RWPE1 (cell line): Measurements from ENCODE around the gene LRMDA.

Source experiments
- CTCF ChIA-PET: fragments of 350-600 bp; sonication (Branson Sonifier 250); formaldehyde crosslinking; extraction: SDS; loops from one replicate; lab custom pipeline; 2021; lab: Yijun Ruan, JAX
- POLR2A ChIA-PET: fragments of 400-600 bp; formaldehyde crosslinking; extraction: SDS; loops from one replicate; lab custom pipeline; 2020; ENCODE audit warnings: antibody characterized with exemption; ENCODE audit not compliant: low non-redundant PET; lab: Yijun Ruan, JAX
- DNase-seq: peaks from one replicate; pipeline ENCODE4 v3.0.0; 2012; ENCODE audit warnings: low spot score
- H3K27ac ChIP-seq: fragments of 450-650 bp; 2 replicates; pipeline ENCODE4 v1.5.1; 2017
- CTCF ChIP-seq: fragments of 450-650 bp; conservative IDR thresholded peaks from 2 replicates; pipeline ENCODE4 v1.5.1; 2017; ENCODE audit warnings: low read depth, mild to moderate bottlenecking

Gene LRMDA

GRCh38 chr10:76540331-76540730 lies 1108.9 kb downstream of the LRMDA start:
- no peak overlapping the region for H3K27ac ChIP-seq
- TF ChIP-seq CTCF = no peak
- ChIA-PET POLR2A (no interaction called here), CTCF (no interaction called here)
- no peak for DNase-seq

- H3K27ac ChIP-seq = no peak overlapping the region
- no peak for TF ChIP-seq CTCF
- CTCF ChIA-PET = no interaction called here
- DNase-seq = peak; percentile 7
- POLR2A ChIA-PET = no interaction called here
These were observed 1109.4 kb downstream of the LRMDA start for GRCh38 chr10:76540786-76541185.

GRCh38 chr10:76541852-76542251 lies 1110.4 kb downstream of the LRMDA start:
- no peak overlapping the region for H3K27ac ChIP-seq
- no peak for DNase-seq
- no peak for TF ChIP-seq CTCF
- ChIA-PET POLR2A (no interaction called here), CTCF (no interaction called here)

- H3K27ac ChIP-seq = no peak overlapping the region
- ChIA-PET CTCF (no interaction called here), POLR2A (no interaction called here)
- DNase-seq = no peak
- no peak for TF ChIP-seq CTCF
These were observed 1111.0 kb downstream of the LRMDA start for GRCh38 chr10:76542307-76542930.

- H3K27ac ChIP-seq = no peak overlapping the region
- ChIA-PET CTCF (no interaction called here), POLR2A (no interaction called here)
- no peak for TF ChIP-seq CTCF
- no peak for DNase-seq
These were observed 1112.2 kb downstream of the LRMDA start for GRCh38 chr10:76543655-76544054.

- CTCF ChIA-PET = interaction anchor here (0.6 to 0.7 kb wide), 2 partner anchors 378 to 408 kb away, joined by 3 to 6 read pairs; no protein-coding TSS in a partner anchor
- no peak overlapping the region for H3K27ac ChIP-seq
- DNase-seq = no peak
- POLR2A ChIA-PET = no interaction called here
- TF ChIP-seq CTCF = no peak
These were observed 1113.4 kb downstream of the LRMDA start for GRCh38 chr10:76544789-76545188.
